ENCODE measurements around the gene NOC2L. TPM values are rescaled to one million over a fixed set of nuclear protein-coding genes. Genes with fewer than 3 reads are reported as not detected.

Gene NOC2L
- total and polyA plus RNA-seq, 8 donors: 44.9 to 76.8 (median 55.2) TPM

DNA sequence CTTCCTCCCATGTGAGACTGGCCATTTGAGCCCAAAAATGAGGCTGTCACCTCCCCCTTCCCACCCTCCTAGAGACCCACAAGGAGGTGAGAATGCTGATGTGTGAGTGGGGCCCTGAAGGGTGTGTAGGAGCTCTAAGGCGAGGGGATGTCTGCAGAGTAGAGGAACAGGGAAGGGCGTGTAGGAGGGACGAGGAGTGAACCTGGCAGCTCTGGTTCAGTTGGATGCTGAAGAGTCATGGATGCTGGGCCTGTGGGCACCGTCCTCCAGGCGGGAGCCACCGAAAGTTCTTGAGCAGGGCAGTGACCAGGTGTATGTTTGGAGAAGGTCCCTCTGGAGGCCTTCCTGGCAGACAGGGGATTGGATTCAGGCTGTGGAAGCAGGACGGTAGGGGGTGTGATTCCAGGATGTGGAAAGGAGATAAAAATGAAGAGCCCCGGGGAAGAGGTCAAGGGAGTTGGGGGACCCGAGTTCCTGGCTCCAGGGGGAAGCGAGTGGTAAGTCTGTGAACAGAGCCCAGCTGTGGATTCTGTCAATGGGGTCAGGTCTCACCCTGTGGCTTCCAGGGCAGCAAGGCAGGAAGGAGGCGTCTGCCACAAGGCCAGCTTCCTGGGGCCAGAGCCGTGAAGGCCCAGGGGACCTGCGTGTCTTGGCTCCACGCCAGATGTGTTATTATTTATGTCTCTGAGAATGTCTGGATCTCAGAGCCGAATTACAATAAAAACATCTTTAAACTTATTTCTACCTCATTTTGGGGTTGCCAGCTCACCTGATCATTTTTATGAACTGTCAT is 27.5 kb downstream of the NOC2L start:
- no peak overlapping the region for H3K27ac ChIP-seq
- H3K4me1 ChIP-seq: peaks cover 0 to 5% of the 10 kb centered on the region in 2 donors
- no peaks in the 10 kb centered on the region for H3K36me3 ChIP-seq
- H3K9me3 ChIP-seq: no peaks in the 10 kb centered on the region
- DNase-seq: no peak
- ATAC-seq: no peak
- no peak overlapping the region for H3K4me3 ChIP-seq
- TF ChIP-seq CTCF (IDR thresholded peaks at IDR 0.05): no peak
- intact Hi-C loops (cut with DNase I): no loop called here
- peaks cover 11 to 90% of the 10 kb centered on the region in 2 donors for H3K27me3 ChIP-seq

GRCh38 chr1:930633-931138 is 28.4 kb downstream of the NOC2L start:
- intact Hi-C loops (cut with DNase I): no loop called here
- H3K4me1 ChIP-seq: peaks cover 2 to 3% of the 10 kb centered on the region in 2 donors
- no peak overlapping the region for H3K27ac ChIP-seq
- no peaks in the 10 kb centered on the region for H3K9me3 ChIP-seq
- H3K4me3 ChIP-seq: no peak overlapping the region
- TF ChIP-seq CTCF (IDR thresholded peaks at IDR 0.05): no peak
- DNase-seq (no peak), ATAC-seq (no peak)
- H3K36me3 ChIP-seq: no peaks in the 10 kb centered on the region
- H3K27me3 ChIP-seq: peaks cover 16 to 90% of the 10 kb centered on the region in 2 donors

DNA sequence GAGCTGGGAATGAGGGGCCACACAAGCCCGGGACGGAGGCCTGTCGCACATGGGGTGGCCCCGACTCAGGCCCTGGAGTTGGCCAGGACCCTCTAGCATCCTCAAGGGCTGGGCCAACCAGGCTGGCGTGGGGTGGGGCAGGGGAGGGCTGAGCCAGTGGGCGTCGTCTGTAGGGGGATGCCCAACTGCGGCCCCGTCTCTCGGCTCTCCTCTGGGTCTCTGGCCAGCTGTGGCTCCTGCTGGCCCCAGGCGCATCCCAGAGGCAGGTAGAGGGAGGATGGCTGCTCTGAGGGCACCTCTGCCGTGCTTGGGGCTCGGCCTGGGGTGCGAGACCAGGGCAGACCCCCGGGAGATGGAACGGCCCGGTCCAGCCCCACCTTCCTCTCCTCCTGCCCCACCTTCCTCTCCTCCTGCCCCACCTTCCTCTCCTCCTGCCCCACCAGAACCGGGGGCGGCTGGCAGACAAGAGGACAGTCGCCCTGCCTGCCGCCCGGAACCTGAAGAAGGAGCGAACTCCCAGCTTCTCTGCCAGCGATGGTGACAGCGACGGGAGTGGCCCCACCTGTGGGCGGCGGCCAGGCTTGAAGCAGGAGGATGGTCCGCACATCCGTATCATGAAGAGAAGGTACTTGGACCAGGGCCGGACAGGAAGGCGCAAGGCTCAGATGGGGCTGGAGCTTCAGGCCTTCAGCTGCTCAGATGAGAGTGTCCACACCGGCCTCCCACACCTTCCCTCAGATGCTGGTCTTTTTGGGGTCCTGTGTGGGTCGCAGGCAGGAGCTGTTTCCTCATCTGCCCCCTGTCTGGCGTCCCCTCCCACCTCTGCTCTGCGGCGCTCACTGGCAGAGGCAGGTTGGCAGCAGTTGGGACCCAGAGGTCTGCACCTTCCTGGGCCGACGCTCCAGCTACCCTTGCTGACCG is 29.1 kb downstream of the NOC2L start:
- DNase-seq (no peak), ATAC-seq (no peak)
- intact Hi-C loops (cut with DNase I): no loop called here
- H3K4me1 ChIP-seq: peaks cover 0 to 9% of the 10 kb centered on the region in 2 donors
- TF ChIP-seq CTCF (IDR thresholded peaks at IDR 0.05): no peak
- H3K27ac ChIP-seq: no peak overlapping the region
- H3K36me3 ChIP-seq: no peaks in the 10 kb centered on the region
- H3K4me3 ChIP-seq: no peak overlapping the region
- H3K9me3 ChIP-seq: no peaks in the 10 kb centered on the region
- H3K27me3 ChIP-seq: peaks cover 14 to 90% of the 10 kb centered on the region in 2 donors

DNA sequence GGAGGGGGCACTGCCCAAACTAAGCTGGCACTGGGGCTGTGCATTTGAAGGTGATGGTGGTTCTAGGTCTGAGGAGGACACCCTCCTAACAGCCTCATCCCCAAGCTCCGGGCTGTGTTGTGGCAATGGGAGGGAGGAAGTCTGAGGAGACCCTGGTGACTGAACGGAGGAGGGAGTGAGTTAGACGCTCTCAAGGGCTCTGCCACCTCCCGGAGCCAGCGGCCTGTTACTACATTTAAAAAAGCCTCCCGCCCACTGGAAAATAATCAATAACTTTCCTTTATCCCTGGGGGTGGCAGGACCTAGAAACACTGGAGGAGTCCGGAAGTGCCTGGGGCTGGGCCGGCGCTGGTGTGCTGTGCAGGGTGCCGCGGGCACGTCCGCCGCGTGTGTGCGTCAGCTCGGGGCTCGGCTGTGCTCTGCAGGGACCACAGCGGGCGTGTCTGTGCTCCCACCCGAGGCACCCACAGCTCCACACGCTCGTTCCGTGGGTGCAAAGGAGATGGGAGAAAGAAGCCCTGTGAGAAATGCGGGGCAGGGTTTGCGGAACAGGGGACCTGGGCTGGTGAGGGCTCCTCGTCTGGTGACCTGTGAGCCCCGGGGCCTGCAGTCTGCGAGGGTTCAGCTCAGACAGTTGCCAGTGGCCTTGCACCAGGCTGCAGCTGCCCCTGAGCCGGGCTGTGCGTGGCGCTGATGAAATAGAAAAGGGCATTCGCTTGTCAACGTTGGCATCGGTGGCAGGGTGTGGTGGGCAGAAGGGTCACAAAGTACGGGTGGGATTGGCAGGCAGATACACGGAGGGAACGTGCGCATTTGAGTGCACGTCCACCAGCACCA is 30.0 kb downstream of the NOC2L start:
- Histone ChIP-seq H3K4me1 (peaks cover 0 to 19% of the 10 kb centered on the region in 2 donors), H3K27me3 (peaks cover 18 to 96% of the 10 kb centered on the region in 2 donors), H3K36me3 (no peaks in the 10 kb centered on the region), H3K9me3 (no peaks in the 10 kb centered on the region), H3K4me3 (no peak overlapping the region), H3K27ac (no peak overlapping the region)
- no peak for ATAC-seq
- intact Hi-C loops (cut with DNase I): no loop called here
- DNase-seq: no peak
- TF ChIP-seq CTCF (IDR thresholded peaks at IDR 0.05): no peak
